H1 (cell line): ENCODE data around the gene PYGL. TPM values are rescaled to one million over a fixed set of nuclear protein-coding genes. Genes with fewer than 3 reads are reported as not detected.

ENCODE experiments used
- CTCF ChIA-PET: fragments of 300-600 bp; sonication (Branson Sonifier 250); formaldehyde crosslinking; loops from one replicate; lab custom pipeline; 2021; ENCODE audit not compliant: partially characterized antibody; lab: Charles Lee
- POLR2A ChIA-PET: fragments of 300-600 bp; sonication (Branson Sonifier 250); formaldehyde crosslinking; loops from one replicate; lab custom pipeline; 2021; ENCODE audit warnings: inconsistent platforms; ENCODE audit not compliant: partially characterized antibody; lab: Charles Lee
- DNase-seq, 2 experiments: peaks; one replicate each; pipeline versions ENCODE4 v3.0.0 to v3.0.0-alpha.2; 2010 to 2022; ENCODE audit warnings: low spot score in 2 of 2, low read depth in 1 of 2, mixed read lengths in 1 of 2
- FAIRE-seq: peaks from 2 replicates; lab custom pipeline; 2011; peaks lifted over from hg19 to GRCh38; lab: Jason Lieb, UNC
- H2AFZ ChIP-seq: 2 replicates; pipeline ENCODE4 v1.8.1; 2012; ENCODE audit warnings: low read length, inconsistent platforms
- H2AK5ac ChIP-seq: 2 replicates; pipeline ENCODE4 v1.6.1; 2013; ENCODE audit warnings: low read depth, low read length
- H2BK120ac ChIP-seq: replicated peaks from 2 replicates; pipeline ENCODE3; 2013; ENCODE audit warnings: low read depth, low read length, inconsistent platforms
- H2BK12ac ChIP-seq: 2 replicates; pipeline ENCODE4 v1.6.1; 2013; ENCODE audit warnings: low read depth, low read length
- H2BK15ac ChIP-seq: 2 replicates; pipeline ENCODE4 v1.6.1; 2013; ENCODE audit warnings: low read length
- H2BK20ac ChIP-seq: 2 replicates; pipeline ENCODE4 v1.6.1; 2013; ENCODE audit warnings: low read length
- H2BK5ac ChIP-seq: 2 replicates; pipeline ENCODE4 v1.6.1; 2013; ENCODE audit warnings: low read depth, low read length
- H3K14ac ChIP-seq: 2 replicates; pipeline ENCODE4 v1.6.1; 2013; ENCODE audit warnings: inconsistent platforms; ENCODE audit not compliant: insufficient read length
- H3K18ac ChIP-seq: 2 replicates; pipeline ENCODE4 v1.6.1; 2013; ENCODE audit warnings: low read length; ENCODE audit errors: extremely low read depth
- H3K23ac ChIP-seq: 2 replicates; pipeline ENCODE4 v1.6.1; 2013; ENCODE audit warnings: inconsistent platforms; ENCODE audit not compliant: insufficient read length
- H3K23me2 ChIP-seq: 2 replicates; pipeline ENCODE4 v1.6.1; 2013; ENCODE audit warnings: low read depth, low read length
- H3K27ac ChIP-seq: 2 replicates; pipeline ENCODE4 v1.6.1; 2011; ENCODE audit warnings: low read depth, low read length, inconsistent platforms
- H3K27me3 ChIP-seq, 4 experiments: replicated peaks in 1 of 4; 1 replicate in 1 of 4; 2 replicates in 3 of 4; pipeline versions ENCODE4 v1.6.1 to v1.8.1; 2011 to 2013; ENCODE audit warnings: low read length in 3 of 4, mild to moderate bottlenecking in 3 of 4, inconsistent platforms in 2 of 4, mixed read lengths in 2 of 4, moderate library complexity in 1 of 4; ENCODE audit not compliant: control insufficient read depth in 3 of 4, insufficient read depth in 3 of 4; ENCODE audit errors: extremely low read depth in 1 of 4
- H3K36me3 ChIP-seq, 4 experiments: 2 replicates each; pipeline versions ENCODE4 v1.6.1 to v1.8.1; 2011 to 2013; ENCODE audit warnings: mild to moderate bottlenecking in 4 of 4, low read length in 3 of 4, moderate library complexity in 2 of 4, control low read depth in 1 of 4, inconsistent platforms in 1 of 4; ENCODE audit not compliant: insufficient read depth in 4 of 4, control insufficient read depth in 2 of 4
- H3K4ac ChIP-seq: replicated peaks from 2 replicates; pipeline ENCODE3; 2013; ENCODE audit warnings: low read length, low read depth, mixed read lengths, inconsistent platforms; ENCODE audit not compliant: insufficient read length
- H3K4me1 ChIP-seq, 4 experiments: replicated peaks in 1 of 4; 1 replicate in 1 of 4; 2 replicates in 3 of 4; pipeline versions ENCODE4 v1.6.1 to v1.8.1; 2011 to 2013; ENCODE audit warnings: low read length in 3 of 4, inconsistent platforms in 2 of 4, mixed read lengths in 1 of 4; ENCODE audit not compliant: insufficient read depth in 4 of 4, control insufficient read depth in 3 of 4
- H3K4me2 ChIP-seq, 2 experiments: 2 replicates each; pipeline versions ENCODE4 v1.6.1 to v1.8.1; 2011 to 2013; ENCODE audit warnings: low read depth in 2 of 2, low read length in 2 of 2, control low read depth in 1 of 2, inconsistent platforms in 1 of 2, mild to moderate bottlenecking in 1 of 2; ENCODE audit not compliant: insufficient read depth in 1 of 2
- H3K4me3 ChIP-seq, 4 experiments: fragments of 200-600, 300-600 bp in 1 of 4; sonication (generic), shearing (Covaris generic), sonication (Bioruptor Twin) in 1 of 4; 2 replicates each; pipeline versions ENCODE4 v1.5.1 to v1.8.1; 2011 to 2016; ENCODE audit warnings: low read length in 4 of 4, low read depth in 3 of 4, control low read depth in 2 of 4, inconsistent platforms in 2 of 4, mild to moderate bottlenecking in 2 of 4, mixed read lengths in 1 of 4, moderate library complexity in 1 of 4; ENCODE audit not compliant: insufficient read depth in 2 of 4; ENCODE audit errors: extremely low read depth in 1 of 4
- H3K56ac ChIP-seq: replicated peaks from 2 replicates; pipeline ENCODE3; 2013; ENCODE audit warnings: low read depth, mild to moderate bottlenecking, mixed read lengths, low read length, inconsistent platforms; ENCODE audit not compliant: insufficient read length
- H3K79me1 ChIP-seq: 2 replicates; pipeline ENCODE4 v1.6.1; 2013; ENCODE audit warnings: low read depth, low read length, control low read depth
- H3K79me2 ChIP-seq, 2 experiments: 2 replicates each; pipeline versions ENCODE4 v1.6.1 to v1.8.1; 2012 to 2013; ENCODE audit warnings: low read length in 2 of 2, mild to moderate bottlenecking in 2 of 2, inconsistent platforms in 1 of 2; ENCODE audit not compliant: insufficient read depth in 2 of 2, control insufficient read depth in 1 of 2
- H3K9ac ChIP-seq, 4 experiments: replicated peaks in 1 of 4; 1 replicate in 1 of 4; 2 replicates in 3 of 4; pipeline versions ENCODE4 v1.6.1 to v1.8.1; 2011 to 2013; ENCODE audit warnings: low read depth in 3 of 4, low read length in 3 of 4, control low read depth in 2 of 4, mild to moderate bottlenecking in 2 of 4, moderate library complexity in 2 of 4, inconsistent platforms in 1 of 4; ENCODE audit errors: extremely low read depth in 1 of 4
- H3K9me3 ChIP-seq, 2 experiments: 2 replicates each; pipeline versions ENCODE4 v1.6.1 to v1.8.1; 2012 to 2013; ENCODE audit warnings: mild to moderate bottlenecking in 2 of 2, moderate library complexity in 2 of 2, control low read depth in 1 of 2, inconsistent platforms in 1 of 2, low read depth in 1 of 2, low read length in 1 of 2, mixed read lengths in 1 of 2; ENCODE audit not compliant: insufficient read depth in 2 of 2
- H4K20me1 ChIP-seq, 2 experiments: replicated peaks in 1 of 2; 2 replicates each; pipeline versions ENCODE3 to v1.8.1; 2011 to 2013; ENCODE audit warnings: inconsistent platforms in 2 of 2, low read length in 2 of 2, mild to moderate bottlenecking in 1 of 2; ENCODE audit not compliant: insufficient read depth in 2 of 2, control insufficient read depth in 1 of 2
- H4K5ac ChIP-seq: 2 replicates; pipeline ENCODE4 v1.6.1; 2013; ENCODE audit warnings: low read length, low read depth, mixed read lengths, inconsistent platforms; ENCODE audit not compliant: insufficient read length
- H4K8ac ChIP-seq: 2 replicates; pipeline ENCODE4 v1.8.0; 2013; ENCODE audit warnings: mild to moderate bottlenecking, moderate library complexity, low read length, inconsistent platforms; ENCODE audit not compliant: insufficient read depth; ENCODE audit errors: extremely low read depth
- H4K91ac ChIP-seq: replicated peaks from 2 replicates; pipeline ENCODE3; 2013; ENCODE audit warnings: low read length, mixed read lengths, inconsistent platforms; ENCODE audit not compliant: insufficient read length
- BCL11A ChIP-seq, 2 experiments: IDR thresholded peaks; one replicate each; pipeline ENCODE4 v1.6.1; 2011; ENCODE audit warnings: low read depth in 2 of 2, low read length in 2 of 2, mild to moderate bottlenecking in 2 of 2
- BRCA1 ChIP-seq: IDR thresholded peaks from 2 replicates; pipeline ENCODE4 v1.6.1; 2012; ENCODE audit warnings: low read depth, low read length, improper control_type of control experiment
- CTBP2 ChIP-seq: IDR thresholded peaks from 2 replicates; pipeline ENCODE4 v1.7.0; 2011; ENCODE audit warnings: borderline replicate concordance, mild to moderate bottlenecking, moderate library complexity, mixed read lengths, low read length; ENCODE audit not compliant: insufficient read depth, insufficient read length
- EGR1 ChIP-seq: IDR thresholded peaks from 2 replicates; pipeline ENCODE4 v1.6.1; 2011; ENCODE audit warnings: low read depth, low read length, borderline replicate concordance
- EZH2 ChIP-seq: fragments of 200-600 bp; sonication (generic); IDR thresholded peaks from 2 replicates; pipeline ENCODE4 v1.7.1; 2012; ENCODE audit warnings: low read depth, mild to moderate bottlenecking, moderate library complexity, low read length, inconsistent platforms; ENCODE audit not compliant: severe bottlenecking
- MAFK ChIP-seq: IDR thresholded peaks from 2 replicates; pipeline ENCODE4 v1.6.1; 2012; ENCODE audit warnings: low read depth, mild to moderate bottlenecking, improper control_type of control experiment, low read length
- POU5F1 ChIP-seq: IDR thresholded peaks from 2 replicates; pipeline ENCODE4 v1.6.1; 2011; ENCODE audit warnings: low read depth, mild to moderate bottlenecking, low read length, moderate library complexity
- RAD21 ChIP-seq, 2 experiments: IDR thresholded peaks in 1 of 2; conservative IDR thresholded peaks in 1 of 2; 2 replicates each; pipeline ENCODE4 v1.6.1; 2011; ENCODE audit warnings: low read depth in 2 of 2, low read length in 2 of 2, improper control_type of control experiment in 1 of 2, inconsistent platforms in 1 of 2, mild to moderate bottlenecking in 1 of 2, moderate library complexity in 1 of 2
- RBBP5 ChIP-seq: IDR thresholded peaks from 2 replicates; pipeline ENCODE4 v1.7.1; 2012; ENCODE audit warnings: low read depth, mild to moderate bottlenecking, inconsistent platforms, low read length, moderate library complexity, borderline replicate concordance
- RXRA ChIP-seq: IDR thresholded peaks from 2 replicates; pipeline ENCODE4 v1.6.1; 2011; ENCODE audit warnings: low read depth, mild to moderate bottlenecking, low read length, moderate library complexity; ENCODE audit not compliant: insufficient read depth
- SAP30 ChIP-seq: fragments of 300-600 bp; sonication (generic); IDR thresholded peaks from 2 replicates; pipeline ENCODE4 v1.7.1; 2012; ENCODE audit warnings: low read length, moderate library complexity, mild to moderate bottlenecking, inconsistent platforms; ENCODE audit not compliant: insufficient read depth, insufficient replicate concordance
- SP4 ChIP-seq: IDR thresholded peaks from 2 replicates; pipeline ENCODE4 v1.6.1; 2012; ENCODE audit warnings: low read length, inconsistent platforms
- TAF1 ChIP-seq: IDR thresholded peaks from 2 replicates; pipeline ENCODE4 v1.6.1; 2011; ENCODE audit warnings: mild to moderate bottlenecking, low read depth, low read length
- ZNF274 ChIP-seq: IDR thresholded peaks from 2 replicates; pipeline ENCODE4 v1.7.0; 2012; ENCODE audit warnings: low read length, borderline replicate concordance; ENCODE audit errors: extremely low read depth
- WGBS, 2 experiments: shearing (Covaris generic) in 1 of 2; methylation state at CpG; one replicate each; pipeline versions ENCODE4 v1.1.6 to v1.1.7; 2013 to 2015; ENCODE audit warnings: low lambda C conversion rate in 2 of 2, mixed read lengths in 2 of 2, inconsistent platforms in 1 of 2, low coverage in 1 of 2, missing lambda C conversion rate in 1 of 2; ENCODE audit not compliant: insufficient replicate concordance in 2 of 2, insufficient coverage in 1 of 2, insufficient read length in 1 of 2; ENCODE audit errors: extremely low coverage in 1 of 2, missing lambda C conversion rate in 1 of 2; 5-methylcytosine and 5-hydroxymethylcytosine counted together
- polyA plus RNA-seq, 7 experiments: library from polyadenylated mRNA; depleted of rRNA in 3 of 7; stranded (reverse) in 5 of 7; unstranded in 2 of 7; fragments of >200 nt in 5 of 7; fragments of 200-250 nt in 2 of 7; gene quantifications; 1 replicate in 5 of 7; 2 replicates in 1 of 7; 4 replicates in 1 of 7; pipeline versions ENCODE4 v1.2.1 to v1.2.3, GENCODE V29; 2011 to 2013; ENCODE audit warnings: missing spikeins in 2 of 7, mixed read lengths in 2 of 7
- total RNA-seq: library from RNA; stranded (reverse); fragmentation: NEBNext Ultra II Directional; extraction: Animal tissue kit (Norgen Biotek cat#: 25700); gene quantifications from 2 replicates; pipeline ENCODE4 v1.2.1, GENCODE V29; 2021

Gene PYGL
- total and polyA plus RNA-seq, 2 of the 8 experiments (the other 6 are each of a cell fraction or from before 2014, with no cell fraction given), result 26.1 to 50.5 TPM

GRCh38 chr14:50883827-50884197 lies 60.5 kb downstream of the PYGL start:
- H2AFZ ChIP-seq, result no peak overlapping the region
- CTCF ChIA-PET, result interaction anchor here (1.4 to 1.7 kb wide), 2 partner anchors 13 to 30 kb away, joined by 3 to 5 read pairs; partner anchors contain the start of gene ABHD12B
- H3K14ac ChIP-seq, result no peak overlapping the region

More at GRCh38 chr14:50883827-50884197, 60.5 kb downstream of the PYGL start:
- Histone ChIP-seq H3K23ac (no peak overlapping the region), H3K79me1 (no peaks in the 10 kb centered on the region), H3K9me3 (no peaks in the 10 kb centered on the region), H2BK5ac (no peak overlapping the region), H2BK15ac (no peak overlapping the region), H3K4me2 (no peak overlapping the region), H4K20me1 (no peaks in the 10 kb centered on the region), H3K27ac (no peak overlapping the region), H2BK20ac (no peak overlapping the region), H3K4me1 (peaks cover 0 to 3% (median 0%) of the 10 kb centered on the region in 4 experiments; a peak in 1 of 7 replicates), H3K36me3 (no peaks in the 10 kb centered on the region; a peak in 1 of 8 replicates), H3K56ac (no peak overlapping the region), H3K9ac (no peak overlapping the region), H4K5ac (no peak overlapping the region), H3K79me2 (peaks cover 0 to 3% of the 10 kb centered on the region in 2 experiments; a peak in 1 of 4 replicates), H3K23me2 (no peaks in the 10 kb centered on the region), H2AK5ac (no peak overlapping the region), H3K27me3 (no peaks in the 10 kb centered on the region), H4K8ac (no peak overlapping the region), H2BK12ac (no peak overlapping the region), H3K4me3 (no peak overlapping the region), H4K91ac (no peak overlapping the region), H3K18ac (no peak overlapping the region), H3K4ac (no peak overlapping the region), H2BK120ac (no peak overlapping the region)
- TF ChIP-seq RAD21 (IDR thresholded peaks at IDR 0.05 in 1 of 2, conservative IDR thresholded peaks at IDR 0.05 in 1 of 2; ENCODE audit: low read depth in 2 of 2, low read length in 2 of 2), result no peak
- TF ChIP-seq MAFK, result no peak
- no peak for TF ChIP-seq SP4
- TF ChIP-seq RBBP5, result no peak
- TF ChIP-seq SAP30, result no peak
- TF ChIP-seq EZH2, result no peak
- TF ChIP-seq CTBP2, result no peak
- TF ChIP-seq TAF1, result no peak
- TF ChIP-seq BRCA1, result no peak
- no peak for TF ChIP-seq BCL11A (IDR thresholded peaks at IDR 0.05; ENCODE audit: low read depth in 2 of 2, low read length in 2 of 2)
- no peak for TF ChIP-seq EGR1
- no peak for TF ChIP-seq POU5F1
- TF ChIP-seq RXRA, result no peak
- no peak for TF ChIP-seq ZNF274
- FAIRE-seq, result no peak
- POLR2A ChIA-PET, result interaction anchor here (1.0 kb wide), 1 partner anchor 572 kb away, joined by 3 read pairs; no protein-coding TSS in a partner anchor
- DNase-seq, result no peak
- 80% methylated on average over 1 of the region's 1 CpG; no CpG with 5 or more reads in 1 of the 2 experiments for WGBS, 2 experiments
